8988T (cell line): Measurements from ENCODE around the gene ACTR2.
"Not testable (repeated sequence)": the region's sequence is repeated elsewhere in the genome, so short reads cannot be mapped to it uniquely, and the experiment has no call there.

ENCODE experiments used
- DNase-seq: peaks from one replicate; pipeline ENCODE4 v3.0.0; 2011

The ACTR2 gene

DNA sequence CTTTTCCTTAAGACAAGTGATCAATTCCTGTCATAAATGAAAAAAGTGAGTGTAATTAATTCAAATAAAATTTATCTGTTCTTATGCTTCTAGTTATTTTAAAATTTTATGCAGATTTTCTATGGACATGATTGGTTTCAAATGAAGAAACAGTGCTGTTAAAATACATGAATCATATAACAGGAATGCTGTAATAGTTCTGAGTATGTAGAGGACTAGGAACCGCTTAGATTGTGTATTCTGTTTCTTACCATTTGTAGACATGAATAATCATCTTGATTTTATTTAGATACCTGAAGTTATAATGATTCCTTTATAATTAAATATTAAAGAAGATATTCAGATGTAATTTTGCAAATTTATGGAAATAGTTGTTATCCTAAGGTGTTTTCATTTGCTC is 3.5 kb downstream of the ACTR2 start:
- DNase-seq = no peak

- no peak for DNase-seq
These were observed 4.4 kb downstream of the ACTR2 start for GRCh38 chr2:65231892-65232477.

- DNase-seq = no peak
These were observed 5.0 kb downstream of the ACTR2 start for GRCh38 chr2:65232636-65233035.

DNA sequence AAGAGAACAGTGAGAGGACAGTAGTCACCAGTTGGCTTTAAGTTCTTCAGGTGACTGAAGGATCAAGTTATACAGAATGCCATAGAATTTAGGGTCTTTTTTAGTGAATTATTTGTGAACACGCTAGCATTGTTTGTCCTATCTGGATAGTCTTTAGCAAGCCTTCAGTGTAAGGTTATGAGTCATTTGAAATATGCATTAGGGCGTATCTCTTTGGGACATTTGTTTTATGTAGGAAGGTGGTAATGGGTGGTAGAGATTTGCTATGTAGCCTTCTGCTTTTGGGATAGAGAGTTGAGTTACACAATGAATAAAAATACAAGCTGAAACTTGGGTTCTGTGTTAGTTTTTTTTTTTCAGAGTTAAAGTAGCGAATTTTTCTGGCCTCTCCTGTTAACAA is 13.0 kb downstream of the ACTR2 start:
- no peak for DNase-seq

DNA sequence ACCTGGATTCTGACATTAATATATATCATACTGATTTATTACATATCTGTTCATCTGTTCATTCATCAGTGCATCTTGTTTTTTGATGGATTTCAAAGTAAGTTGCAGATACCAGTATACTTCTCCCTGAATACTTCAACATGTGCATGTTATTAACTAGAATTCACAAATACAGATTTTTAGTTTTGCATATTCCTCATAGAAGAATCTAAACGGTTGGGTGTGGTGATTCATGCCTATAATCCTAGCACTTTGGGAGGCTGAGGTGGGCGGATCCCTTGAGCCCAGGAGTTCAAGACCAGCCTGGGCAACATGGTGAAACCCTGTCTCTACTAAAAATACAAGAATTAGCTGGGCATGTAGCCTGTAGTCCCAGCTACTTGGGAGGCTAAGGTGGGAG is 16.8 kb downstream of the ACTR2 start:
- not testable (repeated sequence) for DNase-seq

GRCh38 chr2:65252640-65253039 is 25.0 kb downstream of the ACTR2 start:
- DNase-seq = no peak

DNA sequence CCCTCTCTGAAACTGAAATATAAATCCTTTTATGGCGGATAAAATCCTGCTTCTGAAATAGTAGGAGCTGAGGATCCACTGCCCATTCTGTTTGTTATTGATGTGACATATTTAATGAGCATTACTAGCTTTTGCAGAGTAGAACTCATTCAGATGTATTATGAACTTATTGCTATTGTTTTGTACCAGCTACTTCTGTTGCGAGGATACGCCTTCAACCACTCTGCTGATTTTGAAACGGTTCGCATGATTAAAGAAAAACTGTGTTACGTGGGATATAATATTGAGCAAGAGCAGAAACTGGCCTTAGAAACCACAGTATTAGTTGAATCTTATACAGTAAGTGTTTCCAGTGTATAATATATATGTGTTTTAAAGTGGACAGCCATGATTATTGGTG is 27.7 kb downstream of the ACTR2 start:
- DNase-seq = no peak

DNA sequence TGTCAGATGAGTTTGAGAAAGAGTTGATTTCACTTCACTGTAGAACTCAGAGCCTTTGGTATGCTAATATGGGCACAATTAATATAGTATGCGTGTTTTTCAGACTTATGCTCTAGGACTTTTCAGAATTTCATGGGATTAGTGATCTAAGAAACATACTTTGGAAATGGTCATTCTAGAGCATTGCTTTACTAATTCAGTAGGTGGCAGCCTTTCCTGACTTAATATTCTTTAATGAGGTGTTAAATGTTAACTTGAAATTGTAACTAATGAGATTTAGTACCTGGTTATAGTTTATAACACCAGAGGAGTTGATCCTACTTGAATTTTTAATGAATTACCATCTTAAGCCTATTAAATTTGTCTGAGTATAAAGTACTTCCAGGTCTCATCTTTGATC is 28.4 kb downstream of the ACTR2 start:
- DNase-seq = no peak

- not testable (repeated sequence) for DNase-seq
These were observed 30.2 kb downstream of the ACTR2 start for GRCh38 chr2:65257866-65258265.

GRCh38 chr2:65261676-65262075 is 34.0 kb downstream of the ACTR2 start:
- no peak for DNase-seq

DNA sequence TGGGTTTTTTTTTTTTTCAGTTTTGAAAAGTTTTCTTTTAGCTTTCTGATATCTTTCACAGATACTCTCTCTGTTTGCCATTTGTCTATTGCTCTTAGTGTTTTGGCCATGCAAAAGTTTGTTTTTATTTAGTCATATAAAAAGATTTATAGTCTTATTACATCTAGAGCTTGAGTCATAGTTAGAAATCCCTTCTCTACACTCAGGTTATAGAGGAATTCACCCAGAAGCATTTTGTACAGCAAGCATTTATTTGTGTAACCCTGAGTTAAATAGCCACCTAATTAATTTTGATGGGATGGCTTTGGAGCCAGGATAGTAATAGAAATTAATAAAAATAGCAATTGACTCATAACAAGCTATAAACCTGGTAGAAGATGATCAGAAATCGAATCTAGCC is 35.6 kb downstream of the ACTR2 start:
- no peak for DNase-seq

DNA sequence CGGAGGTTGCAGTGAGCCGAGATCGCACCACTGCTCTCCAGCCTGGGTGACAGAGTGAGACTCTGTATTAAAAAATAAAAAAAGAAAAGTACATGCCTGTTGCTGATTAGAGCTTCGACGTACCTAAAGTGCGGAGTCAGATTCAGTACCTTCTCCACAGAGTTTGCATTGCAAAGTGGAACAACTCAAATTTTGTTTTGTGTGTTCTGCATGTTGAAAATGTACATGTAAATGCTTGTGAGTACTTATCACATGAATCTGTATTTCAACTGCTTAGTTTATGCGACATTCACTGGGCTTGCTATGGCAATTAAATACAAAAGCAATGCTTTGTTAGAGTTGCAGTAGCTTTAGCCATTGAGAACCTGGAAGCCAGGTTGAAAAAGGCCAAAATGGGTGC is 36.4 kb downstream of the ACTR2 start:
- DNase-seq = no peak

GRCh38 chr2:65264821-65265670 is 37.4 kb downstream of the ACTR2 start:
- no peak for DNase-seq

- no peak for DNase-seq
These were observed 38.0 kb downstream of the ACTR2 start for GRCh38 chr2:65265671-65266045.

DNA sequence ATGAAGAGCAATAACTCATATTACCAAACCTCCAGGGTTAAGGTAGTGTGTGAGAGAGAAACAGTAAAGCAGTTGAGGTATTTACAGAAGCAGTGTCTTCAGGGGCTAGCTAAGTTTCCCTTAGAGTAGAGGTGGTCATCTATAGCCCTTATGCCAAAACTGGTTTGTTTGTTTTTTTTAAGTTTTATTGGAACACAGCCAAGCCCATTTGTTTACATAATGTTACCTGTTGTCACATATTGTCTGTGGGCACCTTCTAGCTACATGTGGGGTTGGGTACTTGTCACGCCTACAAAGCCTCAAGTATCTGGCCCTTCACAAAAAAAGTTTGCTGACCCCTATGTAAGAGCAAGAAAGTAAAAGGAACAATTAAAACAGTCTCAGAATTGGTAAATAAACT is 39.4 kb downstream of the ACTR2 start:
- no peak for DNase-seq

DNA sequence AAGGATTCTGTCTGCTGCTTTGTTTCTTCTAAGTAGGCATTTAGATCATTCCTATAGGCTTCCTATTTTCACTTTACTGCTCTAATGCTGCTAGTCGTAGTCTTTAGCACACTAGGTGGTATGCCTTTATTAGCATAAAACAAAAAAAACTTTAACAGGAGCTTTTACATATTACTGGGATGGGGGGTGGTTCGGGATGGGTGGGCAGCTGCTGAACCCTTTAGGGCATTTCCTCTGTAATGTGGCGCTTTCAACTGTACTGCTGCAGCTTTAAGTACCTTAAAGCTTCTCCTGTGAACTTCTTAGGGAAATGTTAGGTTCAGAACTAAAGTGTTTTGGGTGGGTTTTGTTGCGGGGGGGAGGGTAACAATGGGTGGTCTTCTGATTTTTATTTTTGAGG is 41.3 kb downstream of the ACTR2 start:
- no peak for DNase-seq

DNA sequence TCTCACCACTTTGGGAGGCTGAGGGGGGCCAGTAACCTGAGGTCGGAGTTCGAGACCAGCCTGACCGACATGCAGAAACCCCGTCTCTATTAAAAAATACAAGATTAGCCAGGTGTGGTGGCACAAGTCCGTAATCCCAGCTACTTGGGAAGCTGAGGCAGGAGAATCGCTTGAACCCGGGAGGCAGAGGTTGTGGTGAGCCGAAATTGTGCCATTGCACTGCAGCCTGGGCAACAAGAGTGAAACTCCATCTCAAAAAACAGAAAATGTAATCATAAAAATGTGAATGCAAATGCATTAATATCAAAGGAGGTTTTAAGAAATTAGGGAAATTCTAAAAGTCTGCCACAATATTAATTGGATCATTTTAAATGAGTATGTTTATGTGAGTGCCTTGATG is 45.7 kb downstream of the ACTR2 start:
- DNase-seq = no peak

DNA sequence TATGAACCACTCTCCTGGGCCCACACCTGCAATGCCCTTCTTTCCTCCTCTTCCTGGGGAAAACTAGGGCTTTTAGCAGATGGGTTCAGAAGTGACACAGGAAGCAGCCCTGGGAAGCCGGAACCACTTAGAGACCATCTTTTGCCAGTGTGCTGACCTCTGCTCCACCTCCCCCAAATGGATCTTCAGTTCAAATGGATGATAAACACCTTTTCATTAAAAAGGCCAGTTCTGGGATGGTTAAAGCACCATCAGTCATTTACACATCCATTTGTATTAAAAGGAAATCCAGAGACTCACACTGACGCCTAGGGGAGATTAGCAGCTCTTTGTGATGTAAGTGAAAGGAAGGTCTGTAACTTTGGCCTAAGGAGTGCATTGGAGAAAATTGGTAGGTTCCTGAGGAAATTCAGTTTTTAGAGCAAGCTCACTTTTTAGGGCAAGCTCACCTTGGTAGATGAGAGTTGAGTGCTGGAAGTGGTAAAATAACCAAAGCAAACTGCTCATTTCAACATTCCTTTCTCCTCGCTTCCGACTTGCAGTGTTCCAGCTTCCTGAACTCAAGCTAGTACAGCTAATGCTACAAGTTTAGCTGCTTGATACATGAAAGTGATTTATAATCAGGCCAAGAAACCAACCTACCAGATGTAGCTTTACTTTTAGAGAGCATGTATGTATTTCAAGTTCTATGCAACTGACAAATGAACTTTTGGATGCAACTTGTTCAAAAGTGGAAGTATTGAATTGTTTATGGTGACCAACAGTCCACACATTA is 47.7 kb downstream of the ACTR2 start:
- DNase-seq = no peak

DNA sequence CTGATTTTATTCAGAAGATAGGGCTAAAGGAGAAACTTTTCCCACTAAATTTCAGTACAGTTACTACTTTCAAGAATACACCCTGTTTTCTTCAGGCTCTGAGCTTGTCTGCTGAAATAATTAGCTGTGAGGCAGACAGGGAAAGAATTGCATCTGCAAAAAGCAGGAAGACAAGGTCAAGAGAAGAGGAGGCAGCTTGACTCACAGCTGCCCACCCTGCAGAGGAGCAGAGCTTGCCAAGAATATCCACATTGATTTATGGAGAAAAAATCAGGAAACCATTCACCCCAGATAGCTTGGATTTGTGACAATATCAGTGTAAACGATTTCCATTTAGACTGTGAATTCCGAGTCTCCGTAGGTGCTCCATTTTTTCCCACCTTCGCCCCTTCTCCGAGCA is 49.0 kb downstream of the ACTR2 start:
- no peak for DNase-seq

GRCh38 chr2:65277118-65277517 is 49.5 kb downstream of the ACTR2 start:
- no peak for DNase-seq

DNA sequence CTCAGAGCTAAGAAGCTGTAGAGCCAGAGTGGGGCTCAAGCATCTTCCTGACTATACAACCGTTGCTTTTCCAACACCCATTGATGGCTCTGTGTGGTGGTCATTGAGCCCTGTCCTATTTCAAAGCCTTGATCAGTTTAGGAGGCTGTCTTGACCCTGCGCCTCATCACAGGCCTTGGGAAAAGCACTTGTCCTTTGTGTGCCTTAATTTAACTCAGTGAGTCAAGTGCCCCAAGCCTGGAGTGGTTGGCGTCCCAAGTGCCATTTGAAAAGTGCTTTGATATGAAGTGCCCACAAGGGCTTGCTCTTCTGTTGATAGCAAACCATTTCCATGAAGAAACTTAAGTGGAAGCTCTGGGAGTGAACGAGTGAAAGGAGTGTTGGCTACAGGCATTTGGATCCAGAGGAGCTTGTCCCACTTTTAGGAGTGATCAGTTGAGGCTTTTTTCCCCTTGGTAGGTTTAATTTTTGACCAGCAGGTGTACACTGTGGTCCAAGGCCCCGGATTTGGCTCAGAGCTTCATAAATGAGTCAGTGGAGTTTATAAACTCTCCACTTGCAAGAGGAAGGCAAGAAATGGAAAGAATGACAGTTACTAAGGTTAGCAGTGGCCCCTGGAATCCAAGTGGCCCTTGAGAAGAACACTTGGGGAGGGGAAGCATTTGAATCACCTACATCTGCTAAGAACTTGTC is 50.3 kb downstream of the ACTR2 start:
- no peak for DNase-seq

DNA sequence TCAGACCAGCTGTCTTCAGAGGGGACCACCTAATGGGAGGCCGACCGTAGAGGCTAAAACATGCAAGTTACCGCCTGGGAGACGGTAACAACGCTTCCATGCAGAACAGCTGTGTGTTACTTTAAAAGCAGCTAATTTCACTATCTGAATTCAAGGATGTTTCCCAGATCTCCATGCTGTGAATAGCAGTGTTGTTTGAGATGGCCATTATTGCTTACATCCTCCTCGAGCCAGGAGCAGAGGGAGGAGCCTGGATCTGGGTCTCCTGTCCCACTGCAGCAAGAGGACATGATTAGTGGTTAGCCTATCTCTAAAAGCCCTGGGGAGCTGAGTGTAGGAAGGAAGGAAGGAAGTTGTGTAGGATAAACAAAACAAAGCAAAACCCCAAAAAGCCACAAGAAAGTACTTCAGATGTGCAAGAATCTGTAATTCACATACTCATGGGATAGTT is 50.9 kb downstream of the ACTR2 start:
- no peak for DNase-seq

DNA sequence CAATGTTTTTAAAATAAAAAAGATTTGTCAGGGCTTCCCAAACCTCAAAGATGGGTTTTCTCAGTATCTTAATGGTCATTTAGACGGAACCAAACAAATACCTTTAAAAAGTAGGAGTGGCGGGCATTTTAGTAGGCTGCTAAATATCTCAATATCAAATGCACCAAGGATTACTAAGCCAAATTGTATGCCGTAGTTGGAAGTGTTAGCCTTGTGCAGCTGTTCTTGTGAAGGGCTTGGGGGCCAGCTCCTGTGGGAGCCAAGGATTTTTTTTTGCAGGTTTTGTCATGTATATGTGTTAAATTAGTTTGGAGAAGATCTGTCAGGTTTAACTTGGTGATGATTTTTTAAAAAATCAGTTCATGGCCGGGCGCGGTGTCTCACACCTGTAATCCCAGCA is 52.1 kb downstream of the ACTR2 start:
- DNase-seq = no peak
